ENCODE data around the gene ISG15. TPM values are rescaled to one million over a fixed set of nuclear protein-coding genes. Genes with fewer than 3 reads are reported as not detected.
"Not testable (repeated sequence)": the region's sequence is repeated elsewhere in the genome, so short reads cannot be mapped to it uniquely, and the experiment has no call there.

ISG15 gene
- polyA plus RNA-seq, 1 donor: 26.0 TPM

GRCh38 chr1:1001057-1001783, 12.1 kb upstream of the ISG15 start:
- Histone ChIP-seq H3K9me3 (ENCODE audit: control insufficient read depth, low read depth, low read length) (peaks cover 14% of the 10 kb centered on the region), H3K27ac (ENCODE audit: low read length) (peak overlapping the region; percentile 91), H3K36me3 (ENCODE audit: control insufficient read depth, insufficient read depth, low read length) (no peaks in the 10 kb centered on the region), H3K4me1 (ENCODE audit: control insufficient read depth, insufficient read depth, low read length) (peaks cover 41% of the 10 kb centered on the region), H3K27me3 (ENCODE audit: control insufficient read depth, insufficient read depth, low read length) (peaks cover 41% of the 10 kb centered on the region), H3K4me3 (ENCODE audit: low read length) (peak overlapping the region; percentile 66)
- no peak for DNase-seq
- WGBS (ENCODE audit: insufficient coverage, low lambda C conversion rate): no CpG with 5 or more reads among the region's 58 CpGs

- peaks cover 11% of the 10 kb centered on the region for H3K9me3 ChIP-seq (ENCODE audit: control insufficient read depth, low read depth, low read length)
- WGBS (ENCODE audit: insufficient coverage, low lambda C conversion rate): no CpG with 5 or more reads among the region's 22 CpGs
- H3K4me3 ChIP-seq (ENCODE audit: low read length): no peak overlapping the region
- H3K4me1 ChIP-seq (ENCODE audit: control insufficient read depth, insufficient read depth, low read length): peaks cover 46% of the 10 kb centered on the region
- no peak overlapping the region for H3K27ac ChIP-seq (ENCODE audit: low read length)
- DNase-seq: no peak
- peaks cover 19% of the 10 kb centered on the region for H3K27me3 ChIP-seq (ENCODE audit: control insufficient read depth, insufficient read depth, low read length)
- no peaks in the 10 kb centered on the region for H3K36me3 ChIP-seq (ENCODE audit: control insufficient read depth, insufficient read depth, low read length)
Observed at GRCh38 chr1:1003618-1004419, 9.5 kb upstream of the ISG15 start.

- Histone ChIP-seq H3K36me3 (ENCODE audit: control insufficient read depth, insufficient read depth, low read length) (no peaks in the 10 kb centered on the region), H3K4me1 (ENCODE audit: control insufficient read depth, insufficient read depth, low read length) (peaks cover 45% of the 10 kb centered on the region), H3K9me3 (ENCODE audit: control insufficient read depth, low read depth, low read length) (peaks cover 11% of the 10 kb centered on the region), H3K4me3 (ENCODE audit: low read length) (no peak overlapping the region), H3K27me3 (ENCODE audit: control insufficient read depth, insufficient read depth, low read length) (peaks cover 14% of the 10 kb centered on the region), H3K27ac (ENCODE audit: low read length) (peak overlapping the region; percentile 93)
- WGBS (ENCODE audit: insufficient coverage, low lambda C conversion rate): no CpG with 5 or more reads among the region's 7 CpGs
- no peak for DNase-seq
Observed at GRCh38 chr1:1004420-1004779, 8.9 kb upstream of the ISG15 start.

- H3K9me3 ChIP-seq (ENCODE audit: control insufficient read depth, low read depth, low read length): peaks cover 11% of the 10 kb centered on the region
- peaks cover 43% of the 10 kb centered on the region for H3K4me1 ChIP-seq (ENCODE audit: control insufficient read depth, insufficient read depth, low read length)
- no peak overlapping the region for H3K4me3 ChIP-seq (ENCODE audit: low read length)
- H3K27me3 ChIP-seq (ENCODE audit: control insufficient read depth, insufficient read depth, low read length): peaks cover 12% of the 10 kb centered on the region
- no CpG with 5 or more reads among the region's 21 CpGs for WGBS (ENCODE audit: insufficient coverage, low lambda C conversion rate)
- DNase-seq: peak; percentile 53 to 71
- H3K36me3 ChIP-seq (ENCODE audit: control insufficient read depth, insufficient read depth, low read length): no peaks in the 10 kb centered on the region
- H3K27ac ChIP-seq (ENCODE audit: low read length): peak overlapping the region; percentile 93
Observed at GRCh38 chr1:1004780-1005697, 8.3 kb upstream of the ISG15 start.

GRCh38 chr1:1005774-1006304, 7.5 kb upstream of the ISG15 start:
- Histone ChIP-seq H3K9me3 (ENCODE audit: control insufficient read depth, low read depth, low read length) (peaks cover 9% of the 10 kb centered on the region), H3K27me3 (ENCODE audit: control insufficient read depth, insufficient read depth, low read length) (peaks cover 6% of the 10 kb centered on the region), H3K4me3 (ENCODE audit: low read length) (peak overlapping the region; percentile 36), H3K27ac (ENCODE audit: low read length) (peak overlapping the region; percentile 93), H3K4me1 (ENCODE audit: control insufficient read depth, insufficient read depth, low read length) (peaks cover 38% of the 10 kb centered on the region), H3K36me3 (ENCODE audit: control insufficient read depth, insufficient read depth, low read length) (no peaks in the 10 kb centered on the region)
- WGBS (ENCODE audit: insufficient coverage, low lambda C conversion rate): no CpG with 5 or more reads among the region's 23 CpGs
- DNase-seq: no peak

GRCh38 chr1:1006305-1007159, 6.8 kb upstream of the ISG15 start:
- Histone ChIP-seq H3K4me3 (ENCODE audit: low read length) (peak overlapping the region; percentile 36), H3K27me3 (ENCODE audit: control insufficient read depth, insufficient read depth, low read length) (no peaks in the 10 kb centered on the region), H3K27ac (ENCODE audit: low read length) (peak overlapping the region; percentile 93), H3K9me3 (ENCODE audit: control insufficient read depth, low read depth, low read length) (peaks cover 6% of the 10 kb centered on the region), H3K36me3 (ENCODE audit: control insufficient read depth, insufficient read depth, low read length) (no peaks in the 10 kb centered on the region), H3K4me1 (ENCODE audit: control insufficient read depth, insufficient read depth, low read length) (peaks cover 33% of the 10 kb centered on the region)
- DNase-seq: peak; percentile 96 to 98
- WGBS (ENCODE audit: insufficient coverage, low lambda C conversion rate): no CpG with 5 or more reads among the region's 37 CpGs

GRCh38 chr1:1010131-1010530, 3.2 kb upstream of the ISG15 start:
- H3K4me3 ChIP-seq (ENCODE audit: low read length); DNase-seq; H3K27me3 ChIP-seq (ENCODE audit: control insufficient read depth, insufficient read depth, low read length); H3K36me3 ChIP-seq (ENCODE audit: control insufficient read depth, insufficient read depth, low read length); H3K27ac ChIP-seq (ENCODE audit: low read length): not testable (repeated sequence)
- no CpG with 5 or more reads among the region's 8 CpGs for WGBS (ENCODE audit: insufficient coverage, low lambda C conversion rate)
- Histone ChIP-seq H3K9me3 (ENCODE audit: control insufficient read depth, low read depth, low read length) (peaks cover 11% of the 10 kb centered on the region), H3K4me1 (ENCODE audit: control insufficient read depth, insufficient read depth, low read length) (peaks cover 25% of the 10 kb centered on the region)

GRCh38 chr1:1011396-1011949, 1.8 kb upstream of the ISG15 start:
- DNase-seq: no peak
- no peaks in the 10 kb centered on the region for H3K27me3 ChIP-seq (ENCODE audit: control insufficient read depth, insufficient read depth, low read length)
- H3K4me1 ChIP-seq (ENCODE audit: control insufficient read depth, insufficient read depth, low read length): peaks cover 12% of the 10 kb centered on the region
- H3K27ac ChIP-seq (ENCODE audit: low read length): no peak overlapping the region
- no peak overlapping the region for H3K4me3 ChIP-seq (ENCODE audit: low read length)
- WGBS (ENCODE audit: insufficient coverage, low lambda C conversion rate): 100% methylated on average over 1 of the region's 14 CpGs
- peaks cover 11% of the 10 kb centered on the region for H3K9me3 ChIP-seq (ENCODE audit: control insufficient read depth, low read depth, low read length)
- H3K36me3 ChIP-seq (ENCODE audit: control insufficient read depth, insufficient read depth, low read length): no peaks in the 10 kb centered on the region

- H3K4me3 ChIP-seq (ENCODE audit: low read length): peak overlapping the region; percentile 71
- peak overlapping the region; percentile 89 for H3K27ac ChIP-seq (ENCODE audit: low read length)
Observed at GRCh38 chr1:1012736-1013104, 577 bp upstream of the ISG15 start.

More at GRCh38 chr1:1012736-1013104, 577 bp upstream of the ISG15 start:
- DNase-seq; H3K36me3 ChIP-seq (ENCODE audit: control insufficient read depth, insufficient read depth, low read length); H3K4me1 ChIP-seq (ENCODE audit: control insufficient read depth, insufficient read depth, low read length); H3K27me3 ChIP-seq (ENCODE audit: control insufficient read depth, insufficient read depth, low read length); H3K9me3 ChIP-seq (ENCODE audit: control insufficient read depth, low read depth, low read length): not testable (repeated sequence)
- 30% methylated on average over 2 of the region's 13 CpGs for WGBS (ENCODE audit: insufficient coverage, low lambda C conversion rate)
